NCI-H82 treated with DMSO at 0.1 percent for 48 hours (cell line): ENCODE results near the gene BCDIN3D.

Source experiments
- DNase-seq: peaks from one replicate; lab custom pipeline; 2025; ENCODE audit not compliant: unreplicated experiment; lab: John Stamatoyannopoulos, UW

BCDIN3D gene

GRCh38 chr12:49823951-49824350, 19.0 kb downstream of the BCDIN3D start:
- DNase-seq = no peak

- no peak for DNase-seq
Observed at GRCh38 chr12:49823350-49823749, 19.6 kb downstream of the BCDIN3D start.

DNA sequence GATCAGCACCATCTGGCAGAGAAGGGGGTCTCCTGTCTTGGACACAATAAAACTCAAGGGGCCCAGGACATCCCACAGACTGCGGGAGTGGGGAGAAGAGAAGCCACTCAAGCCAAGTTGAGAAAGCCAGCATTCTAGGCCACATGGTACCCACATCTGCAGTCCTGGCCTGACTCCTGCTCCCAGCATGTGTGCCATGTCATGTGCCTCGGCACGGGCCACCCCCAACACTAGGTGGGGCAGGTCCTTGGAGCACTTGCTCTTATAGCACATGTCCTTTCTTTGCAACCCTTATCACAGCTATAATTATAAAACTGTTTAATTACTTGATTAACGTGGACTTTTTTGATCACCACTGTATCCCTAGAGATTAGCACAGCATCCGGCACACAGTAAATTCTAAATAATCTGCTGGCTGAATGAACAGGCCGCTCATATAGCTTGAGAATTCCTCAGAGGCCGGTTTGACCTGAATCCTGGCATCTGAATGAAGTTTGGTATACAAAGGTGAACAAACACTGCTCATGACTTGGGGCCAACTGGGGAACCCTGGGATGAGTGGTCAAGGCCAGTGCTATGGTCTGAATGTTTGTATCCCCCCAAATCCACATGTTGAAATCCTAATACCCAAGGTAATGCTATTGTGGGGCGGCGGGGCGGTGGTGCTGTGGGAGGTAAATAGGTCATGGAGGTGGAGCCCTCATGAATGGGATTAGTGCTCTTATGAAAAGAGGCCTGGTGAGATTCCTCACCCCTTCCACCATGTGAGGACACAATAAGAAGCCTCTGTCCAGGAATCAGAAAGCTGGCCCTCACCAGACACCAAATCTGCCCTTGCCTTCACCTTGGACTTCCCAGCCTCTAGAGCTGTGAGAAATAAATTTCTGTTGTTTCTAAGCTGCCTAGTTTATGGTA, 21.3 kb downstream of the BCDIN3D start:
- DNase-seq = peak; percentile 17

- DNase-seq = no peak
Observed at GRCh38 chr12:49819786-49820185, 23.1 kb downstream of the BCDIN3D start.

GRCh38 chr12:49818241-49818895, 24.5 kb downstream of the BCDIN3D start:
- no peak for DNase-seq

DNA sequence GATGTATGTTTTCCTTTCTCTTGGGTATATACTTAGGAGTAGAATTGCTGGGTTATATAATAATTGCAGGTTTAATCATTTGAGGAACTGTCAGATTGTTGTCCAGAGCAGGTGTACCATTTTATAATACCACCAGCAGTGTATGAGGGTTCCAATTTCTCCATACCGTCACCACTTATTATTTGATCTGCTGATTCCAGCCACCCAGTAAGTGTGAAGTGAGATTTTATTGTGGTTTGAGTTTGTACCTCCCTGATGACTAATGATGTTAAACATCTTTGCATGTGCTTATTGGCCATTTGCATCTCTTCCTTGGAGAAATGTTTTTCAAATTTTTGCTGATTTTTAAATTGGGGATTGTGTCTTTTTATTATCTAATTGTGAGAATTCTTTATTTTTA, 29.8 kb downstream of the BCDIN3D start:
- no peak for DNase-seq

- DNase-seq = no peak
Observed at GRCh38 chr12:49811961-49812401, 30.9 kb downstream of the BCDIN3D start.

- no peak for DNase-seq
Observed at GRCh38 chr12:49811136-49811535, 31.8 kb downstream of the BCDIN3D start.

- no peak for DNase-seq
Observed at GRCh38 chr12:49809906-49810389, 33.0 kb downstream of the BCDIN3D start.

GRCh38 chr12:49809381-49809905, 33.5 kb downstream of the BCDIN3D start:
- peak; percentile 44 for DNase-seq

GRCh38 chr12:49808686-49809380, 34.1 kb downstream of the BCDIN3D start:
- DNase-seq = no peak

- DNase-seq = no peak
Observed at GRCh38 chr12:49807991-49808580, 34.8 kb downstream of the BCDIN3D start.

DNA sequence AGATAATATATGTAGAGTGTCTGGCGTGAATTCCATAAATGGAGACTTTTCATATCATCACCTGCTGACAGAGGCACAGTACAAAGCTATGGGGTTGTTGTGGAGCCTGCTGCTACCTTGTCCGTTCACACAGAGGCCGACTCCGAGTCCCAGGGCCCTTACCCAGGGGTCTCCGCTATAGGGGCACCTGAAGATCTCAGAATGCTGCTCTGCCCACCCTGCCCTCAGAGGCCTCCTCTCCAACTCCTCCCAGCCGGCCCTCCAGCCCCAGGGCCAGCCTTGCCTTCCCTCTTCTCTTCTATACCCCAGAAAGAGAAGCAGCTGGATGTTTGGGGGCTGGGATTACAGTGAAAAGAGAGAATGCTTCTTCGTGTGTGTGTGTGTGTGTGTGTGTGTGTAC, 36.0 kb downstream of the BCDIN3D start:
- DNase-seq = no peak

- no peak for DNase-seq
Observed at GRCh38 chr12:49806321-49806813, 36.5 kb downstream of the BCDIN3D start.

DNA sequence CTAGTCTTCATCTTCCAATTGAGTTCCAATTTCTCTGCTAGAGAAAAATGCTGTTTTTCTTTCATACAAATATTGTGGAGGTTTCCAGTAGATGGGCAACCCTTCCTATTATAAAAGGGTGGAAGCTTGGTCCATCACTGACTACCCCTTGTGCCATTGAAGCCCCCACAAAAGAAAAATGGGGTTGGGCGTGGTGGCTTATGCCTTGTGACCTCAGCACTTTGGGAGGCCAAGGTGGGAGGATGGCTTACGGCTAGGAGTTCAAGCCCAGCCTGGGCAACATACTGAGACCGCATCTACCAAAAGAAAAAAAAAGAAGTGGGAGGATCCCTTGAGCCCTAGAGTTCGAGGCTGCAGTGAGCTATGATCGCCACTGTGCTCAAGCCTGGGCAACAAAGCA, 37.5 kb downstream of the BCDIN3D start:
- DNase-seq = no peak

GRCh38 chr12:49804821-49805220, 38.1 kb downstream of the BCDIN3D start:
- no peak for DNase-seq

- no peak for DNase-seq
Observed at GRCh38 chr12:49803693-49804450, 39.0 kb downstream of the BCDIN3D start.

- DNase-seq = no peak
Observed at GRCh38 chr12:49801141-49802063, 41.5 kb downstream of the BCDIN3D start.
